ENCODE measurements around the gene FN3K. TPM values are rescaled to one million over a fixed set of nuclear protein-coding genes. Genes with fewer than 3 reads are reported as not detected.

Gene FN3K
- total and polyA plus RNA-seq, 2 of the 13 experiments (the other 11 are each of a cell fraction or from before 2014, with no cell fraction given): 3.5 to 12.2 TPM

- TF ChIP-seq, protein P1, sequence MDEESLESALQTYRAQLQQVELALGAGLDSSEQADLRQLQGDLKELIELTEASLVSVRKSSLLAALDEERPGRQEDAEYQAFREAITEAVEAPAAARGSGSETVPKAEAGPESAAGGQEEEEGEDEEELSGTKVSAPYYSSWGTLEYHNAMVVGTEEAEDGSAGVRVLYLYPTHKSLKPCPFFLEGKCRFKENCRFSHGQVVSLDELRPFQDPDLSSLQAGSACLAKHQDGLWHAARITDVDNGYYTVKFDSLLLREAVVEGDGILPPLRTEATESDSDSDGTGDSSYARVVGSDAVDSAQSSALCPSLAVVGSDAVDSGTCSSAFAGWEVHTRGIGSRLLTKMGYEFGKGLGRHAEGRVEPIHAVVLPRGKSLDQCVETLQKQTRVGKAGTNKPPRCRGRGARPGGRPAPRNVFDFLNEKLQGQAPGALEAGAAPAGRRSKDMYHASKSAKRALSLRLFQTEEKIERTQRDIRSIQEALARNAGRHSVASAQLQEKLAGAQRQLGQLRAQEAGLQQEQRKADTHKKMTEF (CRISPR knock-in tag; IDR thresholded peaks at IDR 0.05): 0 out of 2 replicates have a peak, but pooled peaks have one; percentile 37
- TF ChIP-seq ZNF383 (CRISPR knock-in tag; IDR thresholded peaks at IDR 0.05; ENCODE audit: borderline replicate concordance) (no peak), ZNF558 (CRISPR knock-in tag; IDR thresholded peaks at IDR 0.05; ENCODE audit: borderline replicate concordance) (no peak), ZNF20 (CRISPR knock-in tag; IDR thresholded peaks at IDR 0.05) (no peak), ZSCAN21 (CRISPR knock-in tag; IDR thresholded peaks at IDR 0.05; ENCODE audit: borderline replicate concordance) (no peak), SAP130 (CRISPR knock-in tag; IDR thresholded peaks at IDR 0.05; ENCODE audit: low read depth) (peak; percentile 62), KDM4B (CRISPR knock-in tag; IDR thresholded peaks at IDR 0.05) (no peak), ZNF468 (CRISPR knock-in tag; IDR thresholded peaks at IDR 0.05) (peak; percentile 80; the same call in 1 of the 2 replicates), PHF21A (CRISPR knock-in tag; IDR thresholded peaks at IDR 0.05) (no peak), CEBPZ (IDR thresholded peaks at IDR 0.05; ENCODE audit: low read length) (no peak), AGO2 (optimal IDR thresholded peaks at IDR 0.05; ENCODE audit: low read depth, low read length) (peak; percentile 18), ZNF44 (CRISPR knock-in tag; IDR thresholded peaks at IDR 0.05) (0 out of 2 replicates have a peak, but pooled peaks have one; percentile 37), TBX3 (IDR thresholded peaks at IDR 0.05; ENCODE audit: borderline replicate concordance) (no peak), TMF1 (CRISPR knock-in tag; IDR thresholded peaks at IDR 0.05; ENCODE audit: low read depth) (no peak), MED1 (CRISPR knock-in tag; IDR thresholded peaks at IDR 0.05) (no peak), JUND (CRISPR knock-in tag; IDR thresholded peaks at IDR 0.05) (peak; percentile 52; the same call in 1 of the 2 replicates), TFDP1 (CRISPR knock-in tag; IDR thresholded peaks at IDR 0.05; ENCODE audit: borderline replicate concordance) (0 out of 2 replicates have a peak, but pooled peaks have one; percentile 5)
- TF ChIP-seq, protein P2, sequence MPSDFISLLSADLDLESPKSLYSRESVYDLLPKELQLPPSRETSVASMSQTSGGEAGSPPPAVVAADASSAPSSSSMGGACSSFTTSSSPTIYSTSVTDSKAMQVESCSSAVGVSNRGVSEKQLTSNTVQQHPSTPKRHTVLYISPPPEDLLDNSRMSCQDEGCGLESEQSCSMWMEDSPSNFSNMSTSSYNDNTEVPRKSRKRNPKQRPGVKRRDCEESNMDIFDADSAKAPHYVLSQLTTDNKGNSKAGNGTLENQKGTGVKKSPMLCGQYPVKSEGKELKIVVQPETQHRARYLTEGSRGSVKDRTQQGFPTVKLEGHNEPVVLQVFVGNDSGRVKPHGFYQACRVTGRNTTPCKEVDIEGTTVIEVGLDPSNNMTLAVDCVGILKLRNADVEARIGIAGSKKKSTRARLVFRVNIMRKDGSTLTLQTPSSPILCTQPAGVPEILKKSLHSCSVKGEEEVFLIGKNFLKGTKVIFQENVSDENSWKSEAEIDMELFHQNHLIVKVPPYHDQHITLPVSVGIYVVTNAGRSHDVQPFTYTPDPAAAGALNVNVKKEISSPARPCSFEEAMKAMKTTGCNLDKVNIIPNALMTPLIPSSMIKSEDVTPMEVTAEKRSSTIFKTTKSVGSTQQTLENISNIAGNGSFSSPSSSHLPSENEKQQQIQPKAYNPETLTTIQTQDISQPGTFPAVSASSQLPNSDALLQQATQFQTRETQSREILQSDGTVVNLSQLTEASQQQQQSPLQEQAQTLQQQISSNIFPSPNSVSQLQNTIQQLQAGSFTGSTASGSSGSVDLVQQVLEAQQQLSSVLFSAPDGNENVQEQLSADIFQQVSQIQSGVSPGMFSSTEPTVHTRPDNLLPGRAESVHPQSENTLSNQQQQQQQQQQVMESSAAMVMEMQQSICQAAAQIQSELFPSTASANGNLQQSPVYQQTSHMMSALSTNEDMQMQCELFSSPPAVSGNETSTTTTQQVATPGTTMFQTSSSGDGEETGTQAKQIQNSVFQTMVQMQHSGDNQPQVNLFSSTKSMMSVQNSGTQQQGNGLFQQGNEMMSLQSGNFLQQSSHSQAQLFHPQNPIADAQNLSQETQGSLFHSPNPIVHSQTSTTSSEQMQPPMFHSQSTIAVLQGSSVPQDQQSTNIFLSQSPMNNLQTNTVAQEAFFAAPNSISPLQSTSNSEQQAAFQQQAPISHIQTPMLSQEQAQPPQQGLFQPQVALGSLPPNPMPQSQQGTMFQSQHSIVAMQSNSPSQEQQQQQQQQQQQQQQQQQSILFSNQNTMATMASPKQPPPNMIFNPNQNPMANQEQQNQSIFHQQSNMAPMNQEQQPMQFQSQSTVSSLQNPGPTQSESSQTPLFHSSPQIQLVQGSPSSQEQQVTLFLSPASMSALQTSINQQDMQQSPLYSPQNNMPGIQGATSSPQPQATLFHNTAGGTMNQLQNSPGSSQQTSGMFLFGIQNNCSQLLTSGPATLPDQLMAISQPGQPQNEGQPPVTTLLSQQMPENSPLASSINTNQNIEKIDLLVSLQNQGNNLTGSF (CRISPR knock-in tag; IDR thresholded peaks at IDR 0.05): 0 out of 2 replicates have a peak, but pooled peaks have one; percentile 64
Measured at GRCh38 chr17:82698974-82699442, 36.4 kb upstream of the FN3K start (continued).
